Measurements from ENCODE around the gene DUOX1.
A peak's percentile ranks its signal among the peaks of the same experiment; 100 is the strongest.

The DUOX1 gene

GRCh38 chr15:45155739-45156138 lies 25.9 kb downstream of the DUOX1 start:
- H3K4me3 ChIP-seq (ENCODE audit: low read depth, low read length) = no peak overlapping the region
- no peak for TF ChIP-seq CTCF (IDR thresholded peaks at IDR 0.05; ENCODE audit: low read depth, low read length)

GRCh38 chr15:45156744-45157455 lies 27.1 kb downstream of the DUOX1 start:
- H3K4me3 ChIP-seq (ENCODE audit: low read depth, low read length) = no peak overlapping the region
- TF ChIP-seq CTCF (IDR thresholded peaks at IDR 0.05; ENCODE audit: low read depth, low read length) = no peak

- H3K4me3 ChIP-seq (ENCODE audit: low read depth, low read length) = no peak overlapping the region
- no peak for TF ChIP-seq CTCF (IDR thresholded peaks at IDR 0.05; ENCODE audit: low read depth, low read length)
Measured at GRCh38 chr15:45157974-45158373, 28.2 kb downstream of the DUOX1 start.

GRCh38 chr15:45161666-45162065 lies 31.9 kb downstream of the DUOX1 start:
- no peak overlapping the region for H3K4me3 ChIP-seq (ENCODE audit: low read depth, low read length)
- no peak for TF ChIP-seq CTCF (IDR thresholded peaks at IDR 0.05; ENCODE audit: low read depth, low read length)

- peak; percentile 95 for TF ChIP-seq CTCF (IDR thresholded peaks at IDR 0.05; ENCODE audit: low read depth, low read length)
- H3K4me3 ChIP-seq (ENCODE audit: low read depth, low read length) = no peak overlapping the region
Measured at GRCh38 chr15:45162771-45163507, 33.1 kb downstream of the DUOX1 start.

- no peak for TF ChIP-seq CTCF (IDR thresholded peaks at IDR 0.05; ENCODE audit: low read depth, low read length)
- no peak overlapping the region for H3K4me3 ChIP-seq (ENCODE audit: low read depth, low read length)
Measured at GRCh38 chr15:45163508-45163856, 33.7 kb downstream of the DUOX1 start.

- no peak overlapping the region for H3K4me3 ChIP-seq (ENCODE audit: low read depth, low read length)
- no peak for TF ChIP-seq CTCF (IDR thresholded peaks at IDR 0.05; ENCODE audit: low read depth, low read length)
Measured at GRCh38 chr15:45164914-45165313, 35.1 kb downstream of the DUOX1 start.

Data from WI38 (cell line).